ENCODE data around the gene COL24A1.

DNA sequence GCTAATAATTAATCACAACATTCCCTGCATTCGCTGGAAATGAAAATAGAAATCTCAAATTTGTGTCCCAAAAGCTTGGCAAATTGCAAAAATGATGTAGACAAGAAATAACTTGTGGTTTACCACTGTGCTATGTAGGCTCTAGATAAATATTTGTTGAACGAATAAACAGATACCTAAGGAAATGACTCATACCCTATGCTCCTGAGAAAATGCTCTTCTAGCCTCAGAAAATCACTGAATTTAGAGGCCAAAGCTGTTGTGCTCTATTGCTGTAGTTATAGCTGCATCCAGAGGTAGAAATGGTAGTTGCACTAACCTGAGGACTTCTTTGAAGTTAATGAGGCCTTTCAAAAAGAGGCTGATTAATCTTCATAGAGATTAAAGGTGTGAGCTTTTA lies 306.3 kb downstream of the COL24A1 start:
- TF ChIP-seq, protein P1, sequence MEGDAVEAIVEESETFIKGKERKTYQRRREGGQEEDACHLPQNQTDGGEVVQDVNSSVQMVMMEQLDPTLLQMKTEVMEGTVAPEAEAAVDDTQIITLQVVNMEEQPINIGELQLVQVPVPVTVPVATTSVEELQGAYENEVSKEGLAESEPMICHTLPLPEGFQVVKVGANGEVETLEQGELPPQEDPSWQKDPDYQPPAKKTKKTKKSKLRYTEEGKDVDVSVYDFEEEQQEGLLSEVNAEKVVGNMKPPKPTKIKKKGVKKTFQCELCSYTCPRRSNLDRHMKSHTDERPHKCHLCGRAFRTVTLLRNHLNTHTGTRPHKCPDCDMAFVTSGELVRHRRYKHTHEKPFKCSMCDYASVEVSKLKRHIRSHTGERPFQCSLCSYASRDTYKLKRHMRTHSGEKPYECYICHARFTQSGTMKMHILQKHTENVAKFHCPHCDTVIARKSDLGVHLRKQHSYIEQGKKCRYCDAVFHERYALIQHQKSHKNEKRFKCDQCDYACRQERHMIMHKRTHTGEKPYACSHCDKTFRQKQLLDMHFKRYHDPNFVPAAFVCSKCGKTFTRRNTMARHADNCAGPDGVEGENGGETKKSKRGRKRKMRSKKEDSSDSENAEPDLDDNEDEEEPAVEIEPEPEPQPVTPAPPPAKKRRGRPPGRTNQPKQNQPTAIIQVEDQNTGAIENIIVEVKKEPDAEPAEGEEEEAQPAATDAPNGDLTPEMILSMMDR (optimal IDR thresholded peaks at IDR 0.05 in 1 of 3, IDR thresholded peaks at IDR 0.05 in 1 of 3, conservative IDR thresholded peaks at IDR 0.05 in 1 of 3; ENCODE audit: extremely low read depth in 1 of 3, insufficient read depth in 2 of 3, low read length in 3 of 3), result peak in 1 of 3 experiments; percentile 8
- no peak for TF ChIP-seq EZH2 (IDR thresholded peaks at IDR 0.05; ENCODE audit: low read length)

Data from keratinocyte (primary cell).